Fibroblast of lung (primary cell): ENCODE results near the gene SLC12A4. TPM values are rescaled to one million over a fixed set of nuclear protein-coding genes. Genes with fewer than 3 reads are reported as not detected.

Experiments
- DNase-seq, 2 donors: peaks; one replicate each; pipeline versions ENCODE4 v3.0.0 to v3.0.0-alpha.2; 2010; ENCODE audit warnings: low read depth in 2 of 2
- H2AFZ ChIP-seq: 2 replicates; pipeline ENCODE4 v1.5.1; 2012; ENCODE audit warnings: low read length, control low read depth, inconsistent platforms
- H3K27ac ChIP-seq: 2 replicates; pipeline ENCODE4 v1.5.1; 2011; ENCODE audit warnings: low read length, control low read depth; ENCODE audit not compliant: insufficient read depth
- H3K27me3 ChIP-seq: 2 replicates; pipeline ENCODE4 v1.5.1; 2011; ENCODE audit warnings: mild to moderate bottlenecking, low read length; ENCODE audit not compliant: control insufficient read depth, insufficient read depth
- H3K36me3 ChIP-seq: 2 replicates; pipeline ENCODE4 v1.5.1; 2011; ENCODE audit warnings: low read length; ENCODE audit not compliant: control insufficient read depth, insufficient read depth
- H3K4me1 ChIP-seq: 2 replicates; pipeline ENCODE4 v1.5.1; 2011; ENCODE audit warnings: low read length; ENCODE audit not compliant: control insufficient read depth, insufficient read depth; ENCODE audit errors: extremely low read depth
- H3K4me2 ChIP-seq: 2 replicates; pipeline ENCODE4 v1.5.1; 2011; ENCODE audit warnings: low read length, control low read depth; ENCODE audit not compliant: insufficient read depth; ENCODE audit errors: extremely low read depth
- H3K4me3 ChIP-seq, 4 experiments: fragments of 200-600 bp in 1 of 4; sonication (generic) in 1 of 4; replicated peaks in 1 of 4; 2 replicates each; pipeline ENCODE4 v1.5.1; 2011 to 2016; ENCODE audit warnings: low read length in 4 of 4, low read depth in 3 of 4, mild to moderate bottlenecking in 3 of 4, control low read depth in 2 of 4, inconsistent platforms in 1 of 4, mixed read lengths in 1 of 4; ENCODE audit not compliant: insufficient read depth in 1 of 4; ENCODE audit errors: control extremely low read depth in 1 of 4
- H3K79me2 ChIP-seq: 2 replicates; pipeline ENCODE4 v1.5.1; 2012; ENCODE audit warnings: mild to moderate bottlenecking, low read length, inconsistent platforms; ENCODE audit not compliant: control insufficient read depth, insufficient read depth
- H3K9ac ChIP-seq: 2 replicates; pipeline ENCODE4 v1.5.1; 2011; ENCODE audit warnings: mild to moderate bottlenecking, low read length, control low read depth; ENCODE audit not compliant: insufficient read depth
- H3K9me3 ChIP-seq: 2 replicates; pipeline ENCODE4 v1.5.1; 2012; ENCODE audit warnings: low read depth, low read length; ENCODE audit not compliant: control insufficient read depth, insufficient read depth
- H4K20me1 ChIP-seq: 2 replicates; pipeline ENCODE4 v1.5.1; 2011; ENCODE audit warnings: low read length; ENCODE audit not compliant: control insufficient read depth, insufficient read depth; ENCODE audit errors: extremely low read depth
- EZH2 ChIP-seq: IDR thresholded peaks from 2 replicates; pipeline ENCODE4 v1.5.1; 2012; ENCODE audit warnings: low read length, control low read depth, mild to moderate bottlenecking; ENCODE audit errors: missing control alignments
- polyA plus RNA-seq, 2 donors: library from polyadenylated mRNA; depleted of rRNA in 1 of 2; stranded (reverse) in 1 of 2; unstranded in 1 of 2; fragments of >200 nt; gene quantifications; 2 replicates each; pipeline ENCODE4 v1.2.1, GENCODE V29; 2011 to 2012; ENCODE audit warnings: missing spikeins in 1 of 2
- total RNA-seq: library from RNA; depleted of rRNA; stranded (reverse); fragments of >200 nt; gene quantifications from 2 replicates; pipeline ENCODE4 v1.2.1, GENCODE V29; 2014
- TF ChIP-seq, protein P1 (sequence below), 2 donors: IDR thresholded peaks in 1 of 2; conservative IDR thresholded peaks in 1 of 2; 1 replicate in 1 of 2; 2 replicates in 1 of 2; pipeline ENCODE4 v1.5.1; 2011 to 2012; ENCODE audit warnings: low read length in 2 of 2, control low read depth in 1 of 2, inconsistent platforms in 1 of 2, low read depth in 1 of 2, mild to moderate bottlenecking in 1 of 2

The SLC12A4 gene
- total and polyA plus RNA-seq, 2 donors (not counting 1 experiment from before 2014, with no cell fraction given) = 42.2 to 120 TPM

DNA sequence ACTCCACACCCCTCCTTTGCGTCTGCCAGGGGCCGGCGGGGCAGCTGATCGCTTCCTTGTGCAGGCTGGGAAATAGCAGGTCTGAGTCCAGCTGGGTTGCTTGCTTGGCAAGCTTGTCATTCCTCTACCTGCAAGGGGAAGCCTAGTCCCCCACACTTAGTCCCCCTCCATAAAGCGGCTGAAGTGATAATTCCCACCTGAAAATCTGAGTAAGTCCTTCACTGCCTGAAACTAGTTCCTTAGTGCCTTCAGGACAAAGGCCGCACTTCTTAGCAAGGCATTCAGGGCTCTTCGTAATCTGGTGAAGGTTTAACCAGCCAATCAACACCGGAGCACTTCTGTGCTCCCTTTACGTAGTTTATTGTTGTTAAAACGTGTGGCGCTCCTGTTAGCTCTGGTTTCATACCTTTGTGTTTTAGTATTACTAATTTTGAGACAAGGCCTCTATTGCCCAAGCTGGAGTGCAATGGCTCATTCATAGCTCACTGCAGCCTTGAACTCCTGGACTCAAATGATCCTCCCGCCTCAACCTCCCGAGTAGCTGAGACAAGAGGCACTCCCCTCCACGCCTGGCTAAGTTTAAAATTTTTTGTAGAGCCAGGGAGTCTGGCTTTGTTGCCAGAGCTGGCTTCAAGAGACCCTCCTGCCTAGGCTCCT lies 74.6 kb downstream of the SLC12A4 start:
- no peaks in the 10 kb centered on the region for H3K27me3 ChIP-seq
- no peak for TF ChIP-seq EZH2
- TF ChIP-seq, protein P1, sequence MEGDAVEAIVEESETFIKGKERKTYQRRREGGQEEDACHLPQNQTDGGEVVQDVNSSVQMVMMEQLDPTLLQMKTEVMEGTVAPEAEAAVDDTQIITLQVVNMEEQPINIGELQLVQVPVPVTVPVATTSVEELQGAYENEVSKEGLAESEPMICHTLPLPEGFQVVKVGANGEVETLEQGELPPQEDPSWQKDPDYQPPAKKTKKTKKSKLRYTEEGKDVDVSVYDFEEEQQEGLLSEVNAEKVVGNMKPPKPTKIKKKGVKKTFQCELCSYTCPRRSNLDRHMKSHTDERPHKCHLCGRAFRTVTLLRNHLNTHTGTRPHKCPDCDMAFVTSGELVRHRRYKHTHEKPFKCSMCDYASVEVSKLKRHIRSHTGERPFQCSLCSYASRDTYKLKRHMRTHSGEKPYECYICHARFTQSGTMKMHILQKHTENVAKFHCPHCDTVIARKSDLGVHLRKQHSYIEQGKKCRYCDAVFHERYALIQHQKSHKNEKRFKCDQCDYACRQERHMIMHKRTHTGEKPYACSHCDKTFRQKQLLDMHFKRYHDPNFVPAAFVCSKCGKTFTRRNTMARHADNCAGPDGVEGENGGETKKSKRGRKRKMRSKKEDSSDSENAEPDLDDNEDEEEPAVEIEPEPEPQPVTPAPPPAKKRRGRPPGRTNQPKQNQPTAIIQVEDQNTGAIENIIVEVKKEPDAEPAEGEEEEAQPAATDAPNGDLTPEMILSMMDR (conservative IDR thresholded peaks at IDR 0.05 in 1 of 2, IDR thresholded peaks at IDR 0.05 in 1 of 2; ENCODE audit: low read depth in 1 of 2, low read length in 2 of 2) = no peak
- peak overlapping the region; percentile 98 for H3K4me2 ChIP-seq
- H4K20me1 ChIP-seq = no peaks in the 10 kb centered on the region
- peak overlapping the region; percentile 97 for H3K27ac ChIP-seq
- H3K9ac ChIP-seq = peak overlapping the region; percentile 100
- no peaks in the 10 kb centered on the region for H3K9me3 ChIP-seq
- peak overlapping the region; percentile 81 for H2AFZ ChIP-seq
- peaks cover 29% of the 10 kb centered on the region for H3K79me2 ChIP-seq
- no peaks in the 10 kb centered on the region for H3K36me3 ChIP-seq
- peak overlapping the region; percentile 82 to 99 (median 97) for H3K4me3 ChIP-seq
- DNase-seq = peak in 1 of 2 donors; percentile 24
- peaks cover 6% of the 10 kb centered on the region for H3K4me1 ChIP-seq

Other genes with a start within 250 kb of the SLC12A4 start
- 12.8 and 15.2 TPM in 2 replicates for gene GFOD2, start 249.3 kb downstream of the SLC12A4 start, total RNA-seq
- gene GFOD2, start 249.3 kb downstream of the SLC12A4 start, polyA plus RNA-seq = 9.2 and 10.0 TPM in 2 replicates
- 3.9 and 4.6 TPM in 2 replicates for gene RANBP10, start 162.1 kb downstream of the SLC12A4 start, total RNA-seq
- gene RANBP10, start 162.1 kb downstream of the SLC12A4 start, polyA plus RNA-seq = 7.1 and 8.9 TPM in 2 replicates
- gene TSNAXIP1, start 161.7 kb downstream of the SLC12A4 start, total RNA-seq = 1.2 and 1.5 TPM in 2 replicates
- 0.30 and 0.45 TPM in 2 replicates for gene TSNAXIP1, start 161.7 kb downstream of the SLC12A4 start, polyA plus RNA-seq
- 37.7 and 42.9 TPM in 2 replicates for gene THAP11, start 126.3 kb downstream of the SLC12A4 start, total RNA-seq
- 15.8 and 16.0 TPM in 2 replicates for gene THAP11, start 126.3 kb downstream of the SLC12A4 start, polyA plus RNA-seq
- gene NUTF2, start 121.7 kb downstream of the SLC12A4 start, total RNA-seq = 127 TPM in 2 replicates
- gene NUTF2, start 121.7 kb downstream of the SLC12A4 start, polyA plus RNA-seq = 310 and 410 TPM in 2 replicates
- 15.4 and 23.1 TPM in 2 replicates for gene CENPT, start 120.9 kb downstream of the SLC12A4 start, total RNA-seq
- 30.2 and 40.2 TPM in 2 replicates for gene CENPT, start 120.9 kb downstream of the SLC12A4 start, polyA plus RNA-seq
- gene EDC4, start 95.6 kb downstream of the SLC12A4 start, total RNA-seq = 38.0 and 49.4 TPM in 2 replicates
- 27.4 and 35.0 TPM in 2 replicates for gene EDC4, start 95.6 kb downstream of the SLC12A4 start, polyA plus RNA-seq
- gene NRN1L, start 83.8 kb downstream of the SLC12A4 start, total RNA-seq = 0.17 TPM in 1 of 2 replicates, not detected in the other
- 0.09 and 0.10 TPM in 2 replicates for gene NRN1L, start 83.8 kb downstream of the SLC12A4 start, polyA plus RNA-seq
- gene PSKH1, start 75.4 kb downstream of the SLC12A4 start, total RNA-seq = 11.8 and 13.4 TPM in 2 replicates
- 14.2 and 15.4 TPM in 2 replicates for gene PSKH1, start 75.4 kb downstream of the SLC12A4 start, polyA plus RNA-seq
- 0.26 and 0.33 TPM in 2 replicates for gene CTRL, start 36.8 kb downstream of the SLC12A4 start, total RNA-seq
- 0.14 and 0.53 TPM in 2 replicates for gene CTRL, start 36.8 kb downstream of the SLC12A4 start, polyA plus RNA-seq
- gene PSMB10, start 31.8 kb downstream of the SLC12A4 start, total RNA-seq = 53.2 and 66.9 TPM in 2 replicates
- gene PSMB10, start 31.8 kb downstream of the SLC12A4 start, polyA plus RNA-seq = 18.1 and 21.7 TPM in 2 replicates
- 3.3 and 6.4 TPM in 2 replicates for gene LCAT, start 24.5 kb downstream of the SLC12A4 start, total RNA-seq
- gene LCAT, start 24.5 kb downstream of the SLC12A4 start, polyA plus RNA-seq = 4.5 and 5.8 TPM in 2 replicates
- not detected in 2 replicates for gene DPEP3, start 11.9 kb upstream of the SLC12A4 start, total RNA-seq
- gene DPEP3, start 11.9 kb upstream of the SLC12A4 start, polyA plus RNA-seq = not detected in 2 replicates
- not detected in 2 replicates for gene DPEP2, start 30.8 kb upstream of the SLC12A4 start, total RNA-seq
- not detected in 2 replicates for gene DPEP2, start 30.8 kb upstream of the SLC12A4 start, polyA plus RNA-seq
- not detected in 2 replicates for gene DPEP2NB, start 47.3 kb upstream of the SLC12A4 start, total RNA-seq
- not detected in 2 replicates for gene DPEP2NB, start 47.3 kb upstream of the SLC12A4 start, polyA plus RNA-seq
- 10.7 and 12.3 TPM in 2 replicates for gene DDX28, start 54.6 kb upstream of the SLC12A4 start, total RNA-seq
- 5.3 and 8.6 TPM in 2 replicates for gene DDX28, start 54.6 kb upstream of the SLC12A4 start, polyA plus RNA-seq
- 12.3 and 16.8 TPM in 2 replicates for gene DUS2, start 54.6 kb upstream of the SLC12A4 start, total RNA-seq
- gene DUS2, start 54.6 kb upstream of the SLC12A4 start, polyA plus RNA-seq = 10.2 and 15.5 TPM in 2 replicates
- 10.6 and 11.0 TPM in 2 replicates for gene NFATC3, start 116.7 kb upstream of the SLC12A4 start, total RNA-seq
- gene NFATC3, start 116.7 kb upstream of the SLC12A4 start, polyA plus RNA-seq = 9.6 and 10.1 TPM in 2 replicates